BE2C (cell line): ENCODE measurements around the gene CAMK1D.
"Not testable (repeated sequence)": the region's sequence is repeated elsewhere in the genome, so short reads cannot be mapped to it uniquely, and the experiment has no call there.

Source experiments
- DNase-seq: peaks from one replicate; pipeline ENCODE4 v3.0.0-alpha.2; 2020
- H3K27me3 ChIP-seq: fragments of 250-450 bp; sonication (Bioruptor Pico); 2 replicates; pipeline ENCODE4 v1.5.1; 2020; ENCODE audit warnings: mild to moderate bottlenecking
- H3K36me3 ChIP-seq: fragments of 250-450 bp; sonication (Bioruptor Pico); 2 replicates; pipeline ENCODE4 v1.5.1; 2020; ENCODE audit warnings: mild to moderate bottlenecking
- H3K4me1 ChIP-seq: fragments of 250-450 bp; sonication (Bioruptor Pico); 2 replicates; pipeline ENCODE4 v1.5.1; 2020
- H3K4me3 ChIP-seq: 2 replicates; pipeline ENCODE4 v1.5.1; 2011; ENCODE audit warnings: low read depth, low read length
- H3K9me3 ChIP-seq: fragments of 250-450 bp; sonication (Bioruptor Pico); 2 replicates; pipeline ENCODE4 v1.5.1; 2020
- TF ChIP-seq, protein P1 (sequence below): IDR thresholded peaks from 2 replicates; pipeline ENCODE4 v1.5.1; 2012; ENCODE audit warnings: mild to moderate bottlenecking, low read depth, low read length

Gene CAMK1D

DNA sequence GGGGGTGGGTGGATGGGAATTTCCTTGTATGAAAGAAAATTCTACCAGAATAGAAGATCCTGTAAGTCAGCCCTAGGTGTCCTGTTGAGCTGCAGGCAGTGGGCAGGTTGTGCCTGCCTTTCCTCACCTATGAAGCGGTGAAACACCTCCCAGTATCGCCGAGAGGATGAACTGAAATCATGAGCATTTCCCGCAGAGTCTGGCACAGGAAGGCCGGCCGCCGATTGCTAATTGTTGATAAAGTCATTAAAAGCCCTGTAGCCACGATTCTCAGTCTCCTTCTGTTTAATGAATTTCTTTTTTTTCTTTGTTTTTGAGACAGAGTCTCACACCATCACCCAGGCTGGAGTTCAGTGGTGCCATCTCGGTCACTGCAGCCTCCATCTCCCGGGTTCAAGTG, 142.1 kb downstream of the CAMK1D start:
- Histone ChIP-seq H3K36me3 (no peaks in the 10 kb centered on the region), H3K4me3 (no peak overlapping the region), H3K9me3 (no peaks in the 10 kb centered on the region), H3K4me1 (no peaks in the 10 kb centered on the region), H3K27me3 (no peaks in the 10 kb centered on the region)
- no peak for DNase-seq
- TF ChIP-seq, protein P1, sequence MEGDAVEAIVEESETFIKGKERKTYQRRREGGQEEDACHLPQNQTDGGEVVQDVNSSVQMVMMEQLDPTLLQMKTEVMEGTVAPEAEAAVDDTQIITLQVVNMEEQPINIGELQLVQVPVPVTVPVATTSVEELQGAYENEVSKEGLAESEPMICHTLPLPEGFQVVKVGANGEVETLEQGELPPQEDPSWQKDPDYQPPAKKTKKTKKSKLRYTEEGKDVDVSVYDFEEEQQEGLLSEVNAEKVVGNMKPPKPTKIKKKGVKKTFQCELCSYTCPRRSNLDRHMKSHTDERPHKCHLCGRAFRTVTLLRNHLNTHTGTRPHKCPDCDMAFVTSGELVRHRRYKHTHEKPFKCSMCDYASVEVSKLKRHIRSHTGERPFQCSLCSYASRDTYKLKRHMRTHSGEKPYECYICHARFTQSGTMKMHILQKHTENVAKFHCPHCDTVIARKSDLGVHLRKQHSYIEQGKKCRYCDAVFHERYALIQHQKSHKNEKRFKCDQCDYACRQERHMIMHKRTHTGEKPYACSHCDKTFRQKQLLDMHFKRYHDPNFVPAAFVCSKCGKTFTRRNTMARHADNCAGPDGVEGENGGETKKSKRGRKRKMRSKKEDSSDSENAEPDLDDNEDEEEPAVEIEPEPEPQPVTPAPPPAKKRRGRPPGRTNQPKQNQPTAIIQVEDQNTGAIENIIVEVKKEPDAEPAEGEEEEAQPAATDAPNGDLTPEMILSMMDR, result no peak

DNA sequence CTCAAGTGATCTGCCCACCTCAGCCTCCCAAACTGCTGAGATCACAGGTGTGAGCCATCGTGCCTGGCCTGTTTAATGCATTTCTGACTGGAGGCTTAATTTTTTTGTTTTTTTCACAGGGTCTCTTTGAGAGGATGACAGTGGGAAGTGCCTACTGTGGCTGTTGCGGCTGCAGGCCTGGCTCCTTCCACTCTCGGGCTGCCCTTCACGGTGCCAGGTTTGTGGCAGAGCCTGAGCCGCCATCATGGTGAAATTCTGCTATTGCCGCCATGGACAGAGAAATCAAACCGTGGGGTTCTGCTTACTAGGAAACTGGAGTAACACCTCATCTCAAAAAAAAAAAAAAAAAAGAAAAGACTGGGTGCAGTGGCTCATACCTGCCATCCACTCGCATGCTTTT, 142.7 kb downstream of the CAMK1D start:
- H3K9me3 ChIP-seq, result no peaks in the 10 kb centered on the region
- no peak for DNase-seq
- H3K4me3 ChIP-seq, result no peak overlapping the region
- TF ChIP-seq, protein P1, result no peak
- no peaks in the 10 kb centered on the region for H3K36me3 ChIP-seq
- no peaks in the 10 kb centered on the region for H3K4me1 ChIP-seq
- H3K27me3 ChIP-seq, result no peaks in the 10 kb centered on the region

DNA sequence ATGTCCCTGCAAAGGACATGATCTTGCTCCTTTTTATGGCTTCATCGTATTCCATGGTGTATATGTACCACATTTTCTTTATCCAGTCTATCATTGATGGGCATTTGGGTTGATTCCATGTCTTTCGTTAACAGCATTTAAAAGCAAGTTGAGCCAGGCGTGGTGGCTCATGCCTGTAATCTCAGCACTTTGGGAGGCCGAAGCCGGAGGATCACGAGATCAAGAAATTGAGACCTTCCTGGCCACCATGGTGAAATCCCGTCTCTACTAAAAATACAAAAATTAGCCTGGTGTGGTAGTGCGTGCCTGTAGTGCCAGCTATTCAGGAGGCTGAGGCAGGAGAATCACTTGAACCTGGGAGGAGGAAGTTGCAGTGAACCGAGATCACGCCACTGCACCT, 147.7 kb downstream of the CAMK1D start:
- H3K9me3 ChIP-seq, H3K4me1 ChIP-seq, H3K27me3 ChIP-seq, H3K4me3 ChIP-seq, H3K36me3 ChIP-seq, DNase-seq: not testable (repeated sequence)

DNA sequence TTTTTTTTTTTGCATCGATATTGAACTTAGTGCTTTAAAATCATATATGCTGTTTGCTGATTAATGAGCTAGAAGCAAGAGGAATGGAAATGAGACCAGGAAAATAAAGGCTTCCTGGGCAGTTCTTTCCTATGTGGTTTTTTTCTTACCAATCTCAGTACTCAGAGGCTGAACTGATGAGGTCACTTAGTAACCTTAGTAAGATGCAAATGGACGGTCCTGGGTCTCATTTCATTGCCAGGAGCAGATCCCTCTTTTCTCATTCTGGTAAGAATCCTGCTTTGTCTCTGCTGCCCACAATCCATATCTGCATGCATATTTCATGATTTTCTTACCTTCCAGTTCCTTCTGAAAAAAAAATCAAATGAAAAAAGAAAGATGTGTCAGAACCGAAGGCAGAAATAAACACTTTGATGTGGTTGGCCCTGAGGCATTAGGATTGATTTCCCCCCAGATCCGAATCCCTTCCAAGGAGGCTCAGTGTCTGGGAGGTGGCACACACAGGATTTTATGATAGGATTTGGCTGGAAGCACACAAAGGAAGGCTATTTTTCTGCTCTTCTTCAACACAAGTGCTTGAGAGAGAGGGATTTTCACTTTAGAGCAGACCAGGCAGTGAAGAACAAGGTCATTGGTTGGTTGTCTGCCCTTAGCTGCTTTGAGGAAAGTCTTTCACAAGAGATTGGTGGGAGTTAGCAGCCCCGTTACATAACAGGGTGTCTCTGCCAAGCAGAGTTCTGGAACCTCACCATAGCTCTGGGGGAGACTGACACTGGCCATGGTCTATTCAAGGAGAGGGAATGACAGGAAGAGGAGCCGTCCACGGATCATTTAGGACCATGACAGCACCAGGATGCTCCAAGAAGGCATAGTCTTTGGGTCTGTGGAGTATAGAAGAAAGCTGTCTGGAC, 150.0 kb downstream of the CAMK1D start:
- H3K4me1 ChIP-seq, result peaks cover 7% of the 10 kb centered on the region
- H3K36me3 ChIP-seq, result no peaks in the 10 kb centered on the region
- TF ChIP-seq, protein P1, result no peak
- no peak overlapping the region for H3K4me3 ChIP-seq
- no peaks in the 10 kb centered on the region for H3K27me3 ChIP-seq
- no peaks in the 10 kb centered on the region for H3K9me3 ChIP-seq
- DNase-seq, result no peak

DNA sequence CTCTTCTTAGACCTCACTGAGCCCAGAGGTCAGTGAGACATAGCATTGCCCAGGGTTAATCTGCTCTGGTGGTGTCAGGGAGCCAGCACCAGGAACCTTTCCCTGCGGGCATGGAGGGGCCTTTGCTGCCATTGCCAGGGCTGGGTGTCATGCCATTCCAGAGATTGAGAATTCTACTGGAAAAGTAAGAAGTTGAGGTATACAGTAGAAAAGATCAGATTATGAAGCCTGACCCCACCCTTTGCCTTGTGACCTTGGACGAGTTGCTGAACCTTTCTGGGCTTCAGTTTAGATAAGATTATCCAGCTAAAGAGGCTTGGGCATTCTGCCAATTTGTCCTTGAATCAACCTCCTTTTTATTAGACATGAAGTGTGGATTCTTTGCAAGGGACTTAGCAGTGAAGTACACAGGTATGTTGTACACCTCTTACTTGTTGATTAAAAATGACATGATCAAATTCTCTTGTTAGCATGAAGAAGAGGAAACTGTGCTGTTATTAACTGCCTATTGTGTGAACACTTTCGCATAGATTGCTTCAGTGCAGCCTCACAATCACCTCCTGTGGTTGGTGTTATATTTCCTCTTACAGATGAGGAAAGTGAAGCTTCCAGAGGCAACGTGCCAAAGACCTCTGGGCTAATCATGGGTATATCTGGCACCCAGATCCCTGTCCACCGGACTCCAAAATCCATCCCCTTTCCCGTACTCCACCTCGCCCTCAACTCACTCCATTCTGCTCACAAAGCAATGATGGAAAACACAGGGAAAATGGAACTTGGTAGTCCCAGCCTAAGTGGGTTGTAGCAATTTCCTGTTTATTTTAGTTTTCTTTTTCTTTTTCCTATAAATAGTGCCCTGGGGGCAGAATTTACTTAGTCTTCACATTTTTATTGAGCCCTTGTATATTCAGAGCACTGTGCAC, 151.3 kb downstream of the CAMK1D start:
- no peaks in the 10 kb centered on the region for H3K27me3 ChIP-seq
- H3K4me3 ChIP-seq, result no peak overlapping the region
- H3K36me3 ChIP-seq, result no peaks in the 10 kb centered on the region
- TF ChIP-seq, protein P1, result no peak
- DNase-seq, result no peak
- H3K9me3 ChIP-seq, result no peaks in the 10 kb centered on the region
- peaks cover 7% of the 10 kb centered on the region for H3K4me1 ChIP-seq

DNA sequence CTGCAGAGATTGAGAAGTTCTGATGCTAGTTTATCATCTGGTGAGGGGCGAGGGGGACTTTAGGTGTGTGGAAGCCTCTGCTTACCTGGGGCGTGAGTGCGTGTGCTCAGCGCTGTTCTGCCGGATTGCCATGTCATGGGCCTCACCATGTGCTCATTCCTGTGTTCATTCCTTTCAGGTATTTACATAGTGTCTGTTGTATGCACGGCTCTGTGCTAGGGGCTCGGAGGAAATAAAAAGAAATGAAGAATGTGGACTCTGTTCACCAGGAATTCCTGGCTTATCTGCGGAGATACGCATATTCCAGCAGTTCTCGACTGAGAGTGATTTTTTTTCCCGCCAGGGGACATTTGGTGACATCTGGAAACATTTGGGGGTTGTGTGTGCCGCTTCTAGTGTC, 152.0 kb downstream of the CAMK1D start:
- DNase-seq, result no peak
- no peaks in the 10 kb centered on the region for H3K36me3 ChIP-seq
- TF ChIP-seq, protein P1, result no peak
- H3K9me3 ChIP-seq, result no peaks in the 10 kb centered on the region
- H3K4me1 ChIP-seq, result peaks cover 7% of the 10 kb centered on the region
- H3K27me3 ChIP-seq, result no peaks in the 10 kb centered on the region
- no peak overlapping the region for H3K4me3 ChIP-seq
